HG03575 (cell line): ENCODE results near the gene ZBTB24.

Experiments used
- ATAC-seq: cut with Tn5 transposase; IDR thresholded peaks from one replicate; pipeline ENCODE4 v1.9.1; 2021; ENCODE audit not compliant: unreplicated experiment, insufficient number of reproducible peaks, low FRiP score; ENCODE audit errors: extremely low read depth

ZBTB24 gene

GRCh38 chr6:109503327-109504224 is 20.6 kb upstream of the ZBTB24 start:
- no peak for ATAC-seq

- no peak for ATAC-seq
Measured at GRCh38 chr6:109498936-109499335, 15.9 kb upstream of the ZBTB24 start.

GRCh38 chr6:109498052-109498451 is 15.0 kb upstream of the ZBTB24 start:
- no peak for ATAC-seq

GRCh38 chr6:109496036-109496772 is 13.2 kb upstream of the ZBTB24 start:
- ATAC-seq, result no peak

- ATAC-seq, result no peak
Measured at GRCh38 chr6:109493865-109494264, 10.8 kb upstream of the ZBTB24 start.

- ATAC-seq, result no peak
Measured at GRCh38 chr6:109491207-109491938, 8.4 kb upstream of the ZBTB24 start.

- no peak for ATAC-seq
Measured at GRCh38 chr6:109490713-109491112, 7.7 kb upstream of the ZBTB24 start.

GRCh38 chr6:109488001-109488400 is 5.0 kb upstream of the ZBTB24 start:
- no peak for ATAC-seq

- ATAC-seq, result no peak
Measured at GRCh38 chr6:109486068-109486467, 3.0 kb upstream of the ZBTB24 start.

GRCh38 chr6:109485266-109485935 is 2.4 kb upstream of the ZBTB24 start:
- ATAC-seq, result no peak

GRCh38 chr6:109484122-109484521 is 1.1 kb upstream of the ZBTB24 start:
- no peak for ATAC-seq

- ATAC-seq, result no peak
Measured at GRCh38 chr6:109483735-109484057, 677 bp upstream of the ZBTB24 start.

- no peak for ATAC-seq
Measured at GRCh38 chr6:109480993-109481480, 2.0 kb downstream of the ZBTB24 start.

GRCh38 chr6:109478841-109479624 is 4.0 kb downstream of the ZBTB24 start:
- no peak for ATAC-seq

GRCh38 chr6:109478222-109478805 is 4.7 kb downstream of the ZBTB24 start:
- no peak for ATAC-seq

GRCh38 chr6:109477725-109478124 is 5.3 kb downstream of the ZBTB24 start:
- no peak for ATAC-seq

GRCh38 chr6:109477184-109477583 is 5.8 kb downstream of the ZBTB24 start:
- ATAC-seq, result no peak

- no peak for ATAC-seq
Measured at GRCh38 chr6:109475625-109476024, 7.4 kb downstream of the ZBTB24 start.
